HL-60 (cell line): ENCODE measurements around the gene RUSF1.

Experiments
- CTCF ChIP-seq: IDR thresholded peaks from one replicate; pipeline ENCODE4 v1.5.1; 2011; ENCODE audit warnings: low read length, control low read depth, inconsistent platforms; ENCODE audit not compliant: insufficient read depth
- SPI1 ChIP-seq: IDR thresholded peaks from 2 replicates; pipeline ENCODE4 v1.6.1; 2012; ENCODE audit warnings: low read depth, mild to moderate bottlenecking, borderline replicate concordance

- no peak for TF ChIP-seq CTCF
- TF ChIP-seq SPI1 = no peak
Observed at GRCh38 chr16:31452631-31453106, 55.5 kb downstream of the RUSF1 start.
